ENCODE data around the gene PTPRK. TPM values are rescaled to one million over a fixed set of nuclear protein-coding genes. Genes with fewer than 3 reads are reported as not detected.

The PTPRK gene
- total and polyA plus RNA-seq, 10 of the 15 experiments (the other 5 are each of a cell fraction or from before 2014, with no cell fraction given), result 0.23 to 1.9 (median 0.55) TPM

DNA sequence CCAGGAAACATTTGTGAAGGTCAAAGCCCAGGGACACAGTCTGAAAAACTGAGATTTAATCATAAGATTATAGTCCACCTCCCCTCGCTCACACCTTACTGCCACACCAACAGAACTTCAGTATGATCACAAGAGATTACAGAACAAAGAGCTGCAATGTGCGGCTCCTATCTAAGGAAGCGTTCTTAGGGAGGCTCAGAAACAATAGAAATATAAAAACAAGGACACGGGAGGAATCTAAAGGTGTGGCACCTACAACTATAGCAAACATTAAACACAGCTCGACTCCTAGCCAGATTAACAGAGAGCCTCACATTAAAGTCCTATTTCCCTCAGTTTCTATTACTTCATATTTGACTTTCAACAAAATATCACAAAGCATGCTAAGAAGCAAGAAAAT, 579.2 kb downstream of the PTPRK start:
- H3K4me1 ChIP-seq (ENCODE audit: control insufficient read depth, insufficient read depth, low read length), result no peaks in the 10 kb centered on the region
- no peak overlapping the region for H3K4me3 ChIP-seq
- POLR2A ChIA-PET, result interaction anchor here (1.4 kb wide), 1 partner anchor 9 kb away, joined by 4 read pairs; no protein-coding TSS in a partner anchor
- no peak for DNase-seq (ENCODE audit: low read depth, low spot score)
- FAIRE-seq, result no peak
- H3K9ac ChIP-seq (ENCODE audit: control insufficient read depth, insufficient read depth, low read length), result no peak overlapping the region
- SMC1A ChIA-PET (ENCODE audit: uncharacterized antibody, unreplicated experiment), result interaction anchor here (1.0 kb wide), 1 partner anchor 19 kb away, joined by 4 read pairs; no protein-coding TSS in a partner anchor
- no peak overlapping the region for H3K4me2 ChIP-seq (ENCODE audit: control insufficient read depth, insufficient read depth)
- WGBS (ENCODE audit: insufficient coverage, insufficient replicate concordance, low lambda C conversion rate, missing lambda C conversion rate), result 0% methylated on average over 5 of the region's 5 CpGs
- no peak overlapping the region for H2AFZ ChIP-seq (ENCODE audit: control insufficient read depth, low read depth, low read length)
- H3K36me3 ChIP-seq (ENCODE audit: control insufficient read depth in 2 of 2, insufficient read depth in 2 of 2, low read length in 1 of 2), result no peaks in the 10 kb centered on the region
- intact Hi-C loops (cut with micrococcal nuclease; ENCODE audit: unreplicated experiment) (no loop called here), in situ Hi-C loops (cut with MboI) (no loop called here)
- BruUV-seq (replicated peaks), result no TSS peak
- no peaks in the 10 kb centered on the region for H4K20me1 ChIP-seq (ENCODE audit: control insufficient read depth, insufficient read depth)
- no peaks in the 10 kb centered on the region for H3K79me2 ChIP-seq (ENCODE audit: control insufficient read depth, insufficient read depth, low read length)
- no peaks in the 10 kb centered on the region for H3K27me3 ChIP-seq (replicated peaks in 1 of 2; ENCODE audit: control insufficient read depth in 2 of 2, insufficient read depth in 2 of 2, low read length in 1 of 2)
- H3K27ac ChIP-seq (ENCODE audit: control insufficient read depth, insufficient read depth), result no peak overlapping the region
- RAD21 ChIA-PET (ENCODE audit: unreplicated experiment), result no interaction called here
- TF ChIP-seq MAX (IDR thresholded peaks at IDR 0.05; ENCODE audit: low read depth, low read length), result no peak
- no peak for TF ChIP-seq GATAD2B (conservative IDR thresholded peaks at IDR 0.05; ENCODE audit: low read depth)
- TF ChIP-seq, protein P1, sequence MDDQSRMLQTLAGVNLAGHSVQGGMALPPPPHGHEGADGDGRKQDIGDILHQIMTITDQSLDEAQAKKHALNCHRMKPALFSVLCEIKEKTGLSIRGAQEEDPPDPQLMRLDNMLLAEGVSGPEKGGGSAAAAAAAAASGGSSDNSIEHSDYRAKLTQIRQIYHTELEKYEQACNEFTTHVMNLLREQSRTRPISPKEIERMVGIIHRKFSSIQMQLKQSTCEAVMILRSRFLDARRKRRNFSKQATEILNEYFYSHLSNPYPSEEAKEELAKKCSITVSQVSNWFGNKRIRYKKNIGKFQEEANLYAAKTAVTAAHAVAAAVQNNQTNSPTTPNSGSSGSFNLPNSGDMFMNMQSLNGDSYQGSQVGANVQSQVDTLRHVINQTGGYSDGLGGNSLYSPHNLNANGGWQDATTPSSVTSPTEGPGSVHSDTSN (IDR thresholded peaks at IDR 0.05; ENCODE audit: insufficient replicate concordance, low read depth, low read length), result no peak
- TF ChIP-seq ZNF24 (IDR thresholded peaks at IDR 0.05), result no peak
- TF ChIP-seq RUNX3 (IDR thresholded peaks at IDR 0.05; ENCODE audit: low read length), result no peak
- TF ChIP-seq POLR2AphosphoS5 (IDR thresholded peaks at IDR 0.05; ENCODE audit: low read length), result no peak
- no peak for TF ChIP-seq TCF7 (IDR thresholded peaks at IDR 0.05; ENCODE audit: borderline replicate concordance)
- no peak for TF ChIP-seq CREM (IDR thresholded peaks at IDR 0.05; ENCODE audit: low read depth)
- TF ChIP-seq ZNF217 (IDR thresholded peaks at IDR 0.05), result no peak
- no peak for TF ChIP-seq ZNF207 (IDR thresholded peaks at IDR 0.05; ENCODE audit: borderline replicate concordance)
- no peak for TF ChIP-seq KLF5 (IDR thresholded peaks at IDR 0.05; ENCODE audit: partially characterized antibody)
- TF ChIP-seq RFX5 (IDR thresholded peaks at IDR 0.05; ENCODE audit: low read depth, low read length), result no peak
- TF ChIP-seq SUPT20H (IDR thresholded peaks at IDR 0.05; ENCODE audit: borderline replicate concordance, control insufficient read depth, low read depth, low read length), result no peak
- TF ChIP-seq FOXM1 (IDR thresholded peaks at IDR 0.05; ENCODE audit: low read depth, low read length), result no peak
- TF ChIP-seq CEBPB (IDR thresholded peaks at IDR 0.05; ENCODE audit: borderline replicate concordance in 1 of 2, low read depth in 2 of 2, low read length in 2 of 2), result no peak
- no peak for TF ChIP-seq TBL1XR1 (IDR thresholded peaks at IDR 0.05; ENCODE audit: low read depth, low read length)
- TF ChIP-seq MYC (IDR thresholded peaks at IDR 0.05; ENCODE audit: insufficient read depth, insufficient read length, insufficient replicate concordance, low read length, severe bottlenecking), result no peak
- TF ChIP-seq, protein P2, sequence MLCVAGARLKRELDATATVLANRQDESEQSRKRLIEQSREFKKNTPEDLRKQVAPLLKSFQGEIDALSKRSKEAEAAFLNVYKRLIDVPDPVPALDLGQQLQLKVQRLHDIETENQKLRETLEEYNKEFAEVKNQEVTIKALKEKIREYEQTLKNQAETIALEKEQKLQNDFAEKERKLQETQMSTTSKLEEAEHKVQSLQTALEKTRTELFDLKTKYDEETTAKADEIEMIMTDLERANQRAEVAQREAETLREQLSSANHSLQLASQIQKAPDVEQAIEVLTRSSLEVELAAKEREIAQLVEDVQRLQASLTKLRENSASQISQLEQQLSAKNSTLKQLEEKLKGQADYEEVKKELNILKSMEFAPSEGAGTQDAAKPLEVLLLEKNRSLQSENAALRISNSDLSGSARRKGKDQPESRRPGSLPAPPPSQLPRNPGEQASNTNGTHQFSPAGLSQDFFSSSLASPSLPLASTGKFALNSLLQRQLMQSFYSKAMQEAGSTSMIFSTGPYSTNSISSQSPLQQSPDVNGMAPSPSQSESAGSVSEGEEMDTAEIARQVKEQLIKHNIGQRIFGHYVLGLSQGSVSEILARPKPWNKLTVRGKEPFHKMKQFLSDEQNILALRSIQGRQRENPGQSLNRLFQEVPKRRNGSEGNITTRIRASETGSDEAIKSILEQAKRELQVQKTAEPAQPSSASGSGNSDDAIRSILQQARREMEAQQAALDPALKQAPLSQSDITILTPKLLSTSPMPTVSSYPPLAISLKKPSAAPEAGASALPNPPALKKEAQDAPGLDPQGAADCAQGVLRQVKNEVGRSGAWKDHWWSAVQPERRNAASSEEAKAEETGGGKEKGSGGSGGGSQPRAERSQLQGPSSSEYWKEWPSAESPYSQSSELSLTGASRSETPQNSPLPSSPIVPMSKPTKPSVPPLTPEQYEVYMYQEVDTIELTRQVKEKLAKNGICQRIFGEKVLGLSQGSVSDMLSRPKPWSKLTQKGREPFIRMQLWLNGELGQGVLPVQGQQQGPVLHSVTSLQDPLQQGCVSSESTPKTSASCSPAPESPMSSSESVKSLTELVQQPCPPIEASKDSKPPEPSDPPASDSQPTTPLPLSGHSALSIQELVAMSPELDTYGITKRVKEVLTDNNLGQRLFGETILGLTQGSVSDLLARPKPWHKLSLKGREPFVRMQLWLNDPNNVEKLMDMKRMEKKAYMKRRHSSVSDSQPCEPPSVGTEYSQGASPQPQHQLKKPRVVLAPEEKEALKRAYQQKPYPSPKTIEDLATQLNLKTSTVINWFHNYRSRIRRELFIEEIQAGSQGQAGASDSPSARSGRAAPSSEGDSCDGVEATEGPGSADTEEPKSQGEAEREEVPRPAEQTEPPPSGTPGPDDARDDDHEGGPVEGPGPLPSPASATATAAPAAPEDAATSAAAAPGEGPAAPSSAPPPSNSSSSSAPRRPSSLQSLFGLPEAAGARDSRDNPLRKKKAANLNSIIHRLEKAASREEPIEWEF (IDR thresholded peaks at IDR 0.05; ENCODE audit: insufficient replicate concordance, low read depth, low read length), result no peak
- no peak for TF ChIP-seq BHLHE40 (IDR thresholded peaks at IDR 0.05; ENCODE audit: borderline replicate concordance in 1 of 2, low read depth in 2 of 2, low read length in 1 of 2)
- CTCF ChIA-PET, result no interaction called here
- no peak for ATAC-seq
- no peaks in the 10 kb centered on the region for H3K9me3 ChIP-seq (replicated peaks; ENCODE audit: control insufficient read depth, insufficient read depth, low read length)

All from GM12878 (cell line).